Activated naive CD4-positive, alpha-beta T cell treated with anti-CD3 and anti-CD28 coated beads, Interleukin-2, amount 10 ng/mL, durations not matched to agents 7 days and 5 days (primary cell): ENCODE data around the gene TMEM63A.
"Not testable (repeated sequence)": the region's sequence is repeated elsewhere in the genome, so short reads cannot be mapped to it uniquely, and the experiment has no call there.

Experiments used
- CTCF ChIA-PET: fragments of 350-600 bp; sonication (Branson Sonifier 250); formaldehyde crosslinking; loops from one replicate; lab custom pipeline; 2021; ENCODE audit warnings: antibody characterized with exemption; lab: Charles Lee
- DNase-seq: peaks from one replicate; pipeline ENCODE4 v3.0.0-alpha.2; 2020
- H3K27ac Mint-ChIP-seq: one replicate; pipeline ENCODE4 v1.8.0; 2021; ENCODE audit warnings: mild to moderate bottlenecking, moderate library complexity, mixed read lengths
- H3K27me3 Mint-ChIP-seq: one replicate; pipeline ENCODE4 v1.8.0; 2021; ENCODE audit warnings: mild to moderate bottlenecking, mixed read lengths
- H3K36me3 Mint-ChIP-seq: one replicate; pipeline ENCODE4 v1.8.0; 2021; ENCODE audit warnings: mixed read lengths
- H3K4me1 Mint-ChIP-seq: one replicate; pipeline ENCODE4 v1.8.0; 2021; ENCODE audit warnings: mixed read lengths
- H3K4me3 Mint-ChIP-seq: one replicate; pipeline ENCODE4 v1.8.0; 2021; ENCODE audit warnings: mild to moderate bottlenecking, moderate library complexity, mixed read lengths
- H3K9me3 Mint-ChIP-seq: one replicate; pipeline ENCODE4 v1.8.0; 2021; ENCODE audit warnings: mixed read lengths

The TMEM63A gene

GRCh38 chr1:225806249-225806648 lies 75.9 kb downstream of the TMEM63A start:
- H3K4me1 Mint-ChIP-seq: peaks cover 14% of the 10 kb centered on the region
- no peak overlapping the region for H3K27ac Mint-ChIP-seq
- H3K9me3 Mint-ChIP-seq: no peaks in the 10 kb centered on the region
- H3K27me3 Mint-ChIP-seq: peaks cover 24% of the 10 kb centered on the region
- H3K4me3 Mint-ChIP-seq: no peak overlapping the region
- H3K36me3 Mint-ChIP-seq: no peaks in the 10 kb centered on the region
- CTCF ChIA-PET: no interaction called here
- DNase-seq: no peak

DNA sequence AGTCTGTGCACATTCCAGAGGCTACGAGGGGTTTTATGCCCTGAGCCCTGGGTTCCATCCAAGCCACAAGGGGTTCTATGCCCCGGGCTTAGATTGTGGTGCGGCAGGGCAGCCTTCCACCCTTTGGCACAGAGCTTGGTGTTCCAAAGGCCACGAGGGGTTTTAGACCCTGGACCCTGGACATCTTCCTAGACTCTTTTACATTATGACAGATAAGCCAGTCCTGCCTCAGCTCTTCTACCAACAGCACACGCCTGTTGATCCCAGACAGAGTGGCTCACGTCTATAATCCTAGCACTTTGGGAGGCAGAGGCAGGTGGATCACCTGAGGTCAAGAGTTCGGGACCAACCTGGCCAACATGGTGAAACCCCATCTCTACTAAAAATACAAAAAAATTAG lies 81.0 kb downstream of the TMEM63A start:
- H3K4me3 Mint-ChIP-seq, H3K36me3 Mint-ChIP-seq, H3K9me3 Mint-ChIP-seq, CTCF ChIA-PET, DNase-seq, H3K27me3 Mint-ChIP-seq, H3K27ac Mint-ChIP-seq, H3K4me1 Mint-ChIP-seq: not testable (repeated sequence)

GRCh38 chr1:225796097-225796496 lies 86.1 kb downstream of the TMEM63A start:
- H3K9me3 Mint-ChIP-seq, CTCF ChIA-PET, H3K27ac Mint-ChIP-seq, DNase-seq, H3K27me3 Mint-ChIP-seq, H3K4me3 Mint-ChIP-seq, H3K4me1 Mint-ChIP-seq: not testable (repeated sequence)
- H3K36me3 Mint-ChIP-seq: peaks cover 26% of the 10 kb centered on the region
